IMR-90 (cell line): ENCODE results near the gene RPS24. TPM values are rescaled to one million over a fixed set of nuclear protein-coding genes. Genes with fewer than 3 reads are reported as not detected.

ENCODE experiments used
- ATAC-seq: fragments of 200-7000 bp; cut with Tn5 transposase; 2 replicates; pipeline ENCODE4 v1.9.1; 2020; ENCODE audit warnings: low read depth, mild to moderate bottlenecking, moderate library complexity
- BruUV-seq: library from RNA; stranded (reverse); fragments of 400-500 nt; replicated peaks from 2 replicates; lab custom pipeline; 2021; lab: Mats Ljungman, UMichigan
- CTCF ChIA-PET: fragments of 300-600 bp; formaldehyde crosslinking; extraction: SDS; loops from one replicate; lab custom pipeline; 2021; ENCODE audit warnings: antibody characterized with exemption; lab: Yijun Ruan, JAX
- POLR2A ChIA-PET: fragments of 300-600 bp; sonication (Branson Sonifier 250); formaldehyde crosslinking; loops from one replicate; lab custom pipeline; 2022; ENCODE audit warnings: antibody characterized with exemption; ENCODE audit not compliant: unreplicated experiment; lab: Charles Lee
- DNase-seq: peaks from one replicate; pipeline ENCODE4 v3.0.0; 2013
- H2AFZ ChIP-seq: replicated peaks from 2 replicates; pipeline ENCODE3; 2013; ENCODE audit warnings: low read length, mild to moderate bottlenecking; ENCODE audit not compliant: poor library complexity
- H2AK5ac ChIP-seq: 2 replicates; pipeline ENCODE4 v1.6.1; 2013; ENCODE audit warnings: low read depth, low read length, inconsistent platforms
- H2AK9ac ChIP-seq: replicated peaks from 2 replicates; pipeline ENCODE3; 2013; ENCODE audit warnings: mild to moderate bottlenecking, low read depth, low read length, moderate library complexity; ENCODE audit not compliant: poor library complexity
- H2BK120ac ChIP-seq: 2 replicates; pipeline ENCODE4 v1.6.1; 2013; ENCODE audit warnings: low read depth, low read length, inconsistent platforms
- H2BK15ac ChIP-seq: 3 replicates; pipeline ENCODE4 v1.6.1; 2013; ENCODE audit warnings: low read depth, low read length, inconsistent platforms
- H2BK20ac ChIP-seq: 2 replicates; pipeline ENCODE4 v1.6.1; 2013; ENCODE audit warnings: low read depth, mild to moderate bottlenecking, inconsistent platforms, low read length, moderate library complexity
- H2BK5ac ChIP-seq: 2 replicates; pipeline ENCODE4 v1.6.1; 2013; ENCODE audit warnings: mild to moderate bottlenecking, low read depth, low read length, inconsistent platforms; ENCODE audit not compliant: poor library complexity, severe bottlenecking
- H3K14ac ChIP-seq: replicated peaks from 2 replicates; pipeline ENCODE4 v1.6.1; 2013; ENCODE audit warnings: low read depth, low read length, inconsistent platforms
- H3K18ac ChIP-seq: 2 replicates; pipeline ENCODE4 v1.6.1; 2013; ENCODE audit warnings: low read depth, low read length, control low read depth
- H3K23ac ChIP-seq: 2 replicates; pipeline ENCODE4 v1.6.1; 2013; ENCODE audit warnings: low read depth, low read length, inconsistent platforms
- H3K27ac ChIP-seq: 2 replicates; pipeline ENCODE4 v1.5.1; 2013; ENCODE audit warnings: mild to moderate bottlenecking, control low read depth, low read length; ENCODE audit not compliant: insufficient read depth
- H3K27me3 ChIP-seq: 2 replicates; pipeline ENCODE4 v1.6.1; 2013; ENCODE audit warnings: low read length; ENCODE audit not compliant: control insufficient read depth, insufficient read depth
- H3K36me3 ChIP-seq: 2 replicates; pipeline ENCODE4 v1.6.1; 2013; ENCODE audit warnings: low read length, mixed read lengths; ENCODE audit not compliant: control insufficient read depth, insufficient read depth
- H3K4ac ChIP-seq: 2 replicates; pipeline ENCODE4 v1.6.1; 2013; ENCODE audit warnings: low read depth, low read length, inconsistent platforms
- H3K4me1 ChIP-seq: 2 replicates; pipeline ENCODE4 v1.6.1; 2013; ENCODE audit warnings: low read length, mixed read lengths; ENCODE audit not compliant: control insufficient read depth, insufficient read depth
- H3K4me2 ChIP-seq: 2 replicates; pipeline ENCODE4 v1.6.1; 2013; ENCODE audit warnings: low read depth, mild to moderate bottlenecking, control low read depth, low read length, moderate library complexity
- H3K4me3 ChIP-seq: 2 replicates; pipeline ENCODE4 v1.5.1; 2013; ENCODE audit warnings: low read depth, mild to moderate bottlenecking, control low read depth, low read length, moderate library complexity; ENCODE audit not compliant: insufficient read depth
- H3K56ac ChIP-seq: 2 replicates; pipeline ENCODE4 v1.6.1; 2013; ENCODE audit warnings: low read length, inconsistent platforms; ENCODE audit not compliant: insufficient read depth; ENCODE audit errors: extremely low read depth
- H3K79me1 ChIP-seq, 2 experiments: 2 replicates each; pipeline ENCODE4 v1.6.1; 2013; ENCODE audit warnings: low read length in 2 of 2, inconsistent platforms in 1 of 2, low read depth in 1 of 2
- H3K9ac ChIP-seq: 2 replicates; pipeline ENCODE4 v1.6.1; 2013; ENCODE audit warnings: low read depth, low read length, control low read depth
- H3K9me1 ChIP-seq: 2 replicates; pipeline ENCODE4 v1.6.1; 2013; ENCODE audit warnings: low read length, inconsistent platforms; ENCODE audit not compliant: insufficient read depth
- H3K9me3 ChIP-seq: 2 replicates; pipeline ENCODE4 v1.6.1; 2013; ENCODE audit warnings: low read length; ENCODE audit not compliant: control insufficient read depth, insufficient read depth
- H4K20me1 ChIP-seq: 2 replicates; pipeline ENCODE4 v1.6.1; 2013; ENCODE audit warnings: low read length, inconsistent platforms; ENCODE audit not compliant: insufficient read depth
- H4K5ac ChIP-seq: 2 replicates; pipeline ENCODE4 v1.6.1; 2013; ENCODE audit warnings: mild to moderate bottlenecking, low read depth, low read length, control low read depth
- H4K8ac ChIP-seq, 2 experiments: 2 replicates each; pipeline ENCODE4 v1.6.1; 2013; ENCODE audit warnings: low read depth in 2 of 2, low read length in 2 of 2, control low read depth in 1 of 2, inconsistent platforms in 1 of 2
- H4K91ac ChIP-seq: 2 replicates; pipeline ENCODE4 v1.6.1; 2013; ENCODE audit warnings: low read depth, low read length, inconsistent platforms; ENCODE audit not compliant: insufficient read depth
- BHLHE40 ChIP-seq: fragments of 150-350 bp; IDR thresholded peaks from 2 replicates; pipeline ENCODE4 v1.6.1; 2016; ENCODE audit warnings: mild to moderate bottlenecking, low read depth, low read length
- CEBPB ChIP-seq: IDR thresholded peaks from 2 replicates; pipeline ENCODE4 v1.6.1; 2012; ENCODE audit warnings: low read depth, low read length, improper control_type of control experiment
- CHD1 ChIP-seq: IDR thresholded peaks from 2 replicates; pipeline ENCODE4 v1.6.1; 2012; ENCODE audit warnings: low read depth, low read length, improper control_type of control experiment
- FOS ChIP-seq: fragments of 150-350 bp; IDR thresholded peaks from 2 replicates; pipeline ENCODE4 v1.6.1; 2016; ENCODE audit warnings: low read depth, low read length
- MAFK ChIP-seq: IDR thresholded peaks from 2 replicates; pipeline ENCODE4 v1.6.1; 2012; ENCODE audit warnings: low read depth, low read length, improper control_type of control experiment
- POLR2A ChIP-seq: IDR thresholded peaks from 2 replicates; pipeline ENCODE4 v1.6.1; 2012; ENCODE audit warnings: mild to moderate bottlenecking, low read depth, low read length
- RCOR1 ChIP-seq: IDR thresholded peaks from 2 replicates; pipeline ENCODE4 v1.6.1; 2012; ENCODE audit warnings: mild to moderate bottlenecking, low read length, improper control_type of control experiment; ENCODE audit not compliant: insufficient replicate concordance
- USF2 ChIP-seq: fragments of 150-350 bp; IDR thresholded peaks from 2 replicates; pipeline ENCODE4 v1.6.1; 2017; ENCODE audit warnings: mild to moderate bottlenecking, antibody characterized with exemption, low read length, low read depth
- WGBS, 2 experiments: methylation state at CpG; one replicate each; pipeline versions ENCODE4 v1.1.5 to v1.1.7; 2013; ENCODE audit warnings: missing lambda C conversion rate in 2 of 2; ENCODE audit not compliant: insufficient read length in 1 of 2; ENCODE audit errors: extremely low coverage in 2 of 2; 5-methylcytosine and 5-hydroxymethylcytosine counted together
- dilution Hi-C: fragments of 300-500 bp; cut with HindIII; formaldehyde crosslinking; loops from one replicate; pipeline ENCODE4 v1.14.3; 2018; ENCODE audit warnings: low sequenced_read_pairs; ENCODE audit not compliant: unreplicated experiment
- in situ Hi-C: fragments of 300-500 bp; cut with MboI; formaldehyde crosslinking; loops from 3 replicates; pipeline ENCODE4 v1.14.3; 2019; ENCODE audit warnings: low sequenced_read_pairs, inconsistent platforms, mixed read lengths
- intact Hi-C: fragments of 100-400 bp; cut with micrococcal nuclease; formaldehyde crosslinking; loops from 2 replicates; pipeline ENCODE4 v1.10.0; 2022
- polyA plus RNA-seq, 3 experiments: library from polyadenylated mRNA; depleted of rRNA; stranded (reverse); fragments of >200 nt; gene quantifications; 2 replicates each; pipeline ENCODE4 v1.2.3, GENCODE V29; 2012; ENCODE audit warnings: low replicate concordance in 1 of 3
- total RNA-seq: library from RNA; depleted of rRNA; stranded (reverse); fragments of >200 nt; gene quantifications from 2 replicates; pipeline ENCODE4 v1.2.3, GENCODE V29; 2012
- TF ChIP-seq, protein P1 (sequence below): fragments of 150-350 bp; IDR thresholded peaks from 2 replicates; pipeline ENCODE4 v1.6.1; 2016; ENCODE audit warnings: low read depth, mild to moderate bottlenecking, low read length, moderate library complexity, borderline replicate concordance

The RPS24 gene
- total and polyA plus RNA-seq, 2 of the 4 experiments (the other 2 are of a cell fraction) = 1,664 to 4,721 TPM

- no peak overlapping the region for H2BK20ac ChIP-seq
- TF ChIP-seq USF2 = no peak
- no peak for TF ChIP-seq FOS
- TF ChIP-seq CHD1 = no peak
- TF ChIP-seq RCOR1 = no peak
- TF ChIP-seq CEBPB = no peak
- no peak for TF ChIP-seq POLR2A
- no peak for TF ChIP-seq BHLHE40
- TF ChIP-seq, protein P1, sequence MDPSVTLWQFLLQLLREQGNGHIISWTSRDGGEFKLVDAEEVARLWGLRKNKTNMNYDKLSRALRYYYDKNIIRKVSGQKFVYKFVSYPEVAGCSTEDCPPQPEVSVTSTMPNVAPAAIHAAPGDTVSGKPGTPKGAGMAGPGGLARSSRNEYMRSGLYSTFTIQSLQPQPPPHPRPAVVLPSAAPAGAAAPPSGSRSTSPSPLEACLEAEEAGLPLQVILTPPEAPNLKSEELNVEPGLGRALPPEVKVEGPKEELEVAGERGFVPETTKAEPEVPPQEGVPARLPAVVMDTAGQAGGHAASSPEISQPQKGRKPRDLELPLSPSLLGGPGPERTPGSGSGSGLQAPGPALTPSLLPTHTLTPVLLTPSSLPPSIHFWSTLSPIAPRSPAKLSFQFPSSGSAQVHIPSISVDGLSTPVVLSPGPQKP = no peak
- TF ChIP-seq MAFK = no peak
- H2BK15ac ChIP-seq = no peak overlapping the region
- H3K4me2 ChIP-seq = no peak overlapping the region
- H3K4ac ChIP-seq = no peak overlapping the region
- DNase-seq (no peak), ATAC-seq (no peak)
- dilution Hi-C loops (no loop called here), intact Hi-C loops (no loop called here), in situ Hi-C loops (no loop called here)
- H4K8ac ChIP-seq = no peak overlapping the region
- no peak overlapping the region for H3K27ac ChIP-seq
- H3K79me1 ChIP-seq = peaks cover 0 to 11% of the 10 kb centered on the region in 2 experiments; a peak in 2 of 4 replicates
- H2AK9ac ChIP-seq = no peak overlapping the region
- BruUV-seq = no TSS peak
- peaks cover 52% of the 10 kb centered on the region for H3K36me3 ChIP-seq
- H2AK5ac ChIP-seq = no peak overlapping the region
- H2AFZ ChIP-seq = no peak overlapping the region
- POLR2A ChIA-PET = no interaction called here
- no peak overlapping the region for H3K23ac ChIP-seq
- no peaks in the 10 kb centered on the region for H3K9me3 ChIP-seq
- no CpG with 5 or more reads among the region's 6 CpGs for WGBS, 2 experiments
- CTCF ChIA-PET = interaction anchor here (0.6 kb wide), 1 partner anchor 7 kb away, joined by 4 read pairs; no protein-coding TSS in a partner anchor
- H3K4me3 ChIP-seq = no peak overlapping the region
- H3K14ac ChIP-seq = no peak overlapping the region
- H3K9me1 ChIP-seq = 0 out of 2 replicates have a peak, but pooled peaks cover 3% of the 10 kb centered on the region
- H4K20me1 ChIP-seq = no peaks in the 10 kb centered on the region
- no peak overlapping the region for H4K91ac ChIP-seq
- H2BK120ac ChIP-seq = no peak overlapping the region
- H2BK5ac ChIP-seq = no peak overlapping the region
- no peaks in the 10 kb centered on the region for H3K4me1 ChIP-seq
- no peak overlapping the region for H3K9ac ChIP-seq
- H4K5ac ChIP-seq = no peak overlapping the region
- H3K27me3 ChIP-seq = no peaks in the 10 kb centered on the region
- H3K18ac ChIP-seq = no peak overlapping the region
- H3K56ac ChIP-seq = no peak overlapping the region
Observed at GRCh38 chr10:78009662-78010061, 24.0 kb upstream of the RPS24 start.
